ENCODE results near the gene BRMS1.
"Not testable (repeated sequence)": the region's sequence is repeated elsewhere in the genome, so short reads cannot be mapped to it uniquely, and the experiment has no call there.

The BRMS1 gene

DNA sequence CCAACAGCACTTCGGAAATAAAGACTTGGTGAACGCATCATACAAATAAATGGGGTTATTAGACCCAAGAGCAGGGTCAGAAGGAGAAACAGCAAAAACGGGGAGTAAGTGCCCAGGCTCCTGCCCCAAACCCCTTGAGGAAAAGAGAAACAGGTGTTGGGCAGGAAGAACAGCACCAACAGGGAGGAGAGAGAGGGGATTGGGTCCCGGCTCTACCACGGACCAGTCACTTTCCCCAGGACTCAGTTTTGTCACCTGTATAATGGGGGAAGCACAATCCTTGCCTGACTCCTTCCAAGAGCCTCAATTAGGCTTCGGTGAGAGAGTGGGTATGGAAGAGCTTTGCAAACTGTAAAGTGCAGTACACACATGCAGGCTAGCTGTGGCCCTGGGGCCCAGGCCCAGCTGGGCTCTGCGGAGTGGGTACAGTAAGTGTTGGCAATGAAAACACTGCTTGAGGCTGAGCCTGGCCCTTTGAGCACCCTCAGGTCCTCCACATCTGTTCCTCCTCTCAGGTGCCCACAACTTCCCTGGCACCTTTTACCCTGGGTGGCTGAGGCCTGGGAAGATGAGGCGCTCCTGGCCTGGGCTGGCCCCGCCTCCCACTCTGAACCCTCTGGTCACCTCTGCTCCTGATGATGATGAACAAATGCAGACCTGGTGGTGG, 17.7 kb upstream of the BRMS1 start:
- DNase-seq: no peak

DNA sequence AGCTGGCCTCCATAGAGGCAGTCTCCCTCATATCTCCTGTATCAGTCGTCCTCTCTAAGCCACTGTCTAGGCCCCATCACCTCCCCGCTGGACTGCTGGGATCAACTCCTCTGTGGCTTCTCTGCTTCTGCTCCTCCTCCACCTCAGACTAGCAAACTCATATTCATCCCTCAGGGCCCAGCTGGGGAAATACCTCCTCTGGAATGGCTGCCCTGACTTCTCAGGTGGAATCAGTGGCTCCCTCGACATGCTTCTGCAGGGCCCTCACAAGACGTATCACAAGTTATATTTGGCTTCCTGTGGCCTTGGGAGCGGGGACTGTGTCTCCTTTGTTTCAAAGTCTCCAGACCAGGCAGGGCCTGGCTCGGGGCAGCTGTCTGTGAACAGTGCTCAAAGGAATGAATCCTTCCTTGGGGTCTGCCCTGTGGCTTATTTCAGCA, 16.6 kb upstream of the BRMS1 start:
- no peak for DNase-seq

DNA sequence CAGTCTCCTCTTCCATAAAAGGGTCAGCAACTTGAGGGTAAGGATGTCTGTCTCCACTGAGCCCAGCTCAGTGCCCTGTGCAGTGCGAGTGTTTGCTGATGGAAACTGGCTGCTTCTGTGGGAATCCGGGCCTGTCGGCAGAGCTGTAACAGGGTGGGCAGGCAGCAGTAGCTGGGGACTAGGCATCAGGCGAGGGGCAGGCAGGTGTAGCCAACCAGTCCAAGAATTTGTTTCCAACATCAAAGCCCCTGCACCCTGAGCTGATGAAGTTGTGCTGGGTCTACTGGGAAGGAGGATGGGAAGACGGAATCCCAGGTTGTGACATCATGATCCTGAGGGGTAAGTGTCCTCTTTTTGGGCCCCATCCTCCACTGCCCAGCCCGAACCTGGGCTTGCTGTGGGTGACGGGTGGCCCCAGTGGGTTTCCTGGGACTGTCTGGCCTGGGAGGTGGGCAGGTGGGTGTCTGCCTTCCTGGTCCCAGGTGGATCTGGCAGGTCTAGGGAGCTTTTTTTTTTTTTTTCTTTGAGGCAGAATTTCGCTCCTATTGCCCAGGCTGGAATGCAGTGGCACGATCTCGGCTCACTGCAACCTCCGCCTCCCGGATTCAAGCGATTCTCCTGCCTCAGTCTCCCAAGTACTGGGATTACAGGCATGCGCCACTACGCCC, 15.6 kb upstream of the BRMS1 start:
- DNase-seq: no peak

DNA sequence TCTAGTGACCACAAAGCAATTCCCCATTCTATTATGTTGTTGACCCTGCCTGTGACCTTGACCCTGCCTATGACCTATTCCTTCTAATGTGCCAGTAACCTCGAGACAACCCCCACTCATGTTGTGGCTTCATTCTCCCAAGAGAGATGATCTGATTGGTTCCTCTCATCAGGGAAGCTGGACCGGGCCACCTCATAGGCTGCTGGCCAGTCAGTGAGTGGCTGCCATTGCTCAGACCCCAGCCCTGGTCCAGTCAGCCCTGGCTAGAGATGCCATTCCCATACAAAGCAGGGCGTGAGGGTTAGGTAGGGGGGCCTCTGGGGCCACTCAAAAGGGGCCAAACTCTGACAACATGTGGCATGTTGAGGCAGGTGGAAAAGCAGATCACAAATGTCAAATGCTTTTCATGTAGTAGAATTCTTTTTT, 14.8 kb upstream of the BRMS1 start:
- no peak for DNase-seq

DNA sequence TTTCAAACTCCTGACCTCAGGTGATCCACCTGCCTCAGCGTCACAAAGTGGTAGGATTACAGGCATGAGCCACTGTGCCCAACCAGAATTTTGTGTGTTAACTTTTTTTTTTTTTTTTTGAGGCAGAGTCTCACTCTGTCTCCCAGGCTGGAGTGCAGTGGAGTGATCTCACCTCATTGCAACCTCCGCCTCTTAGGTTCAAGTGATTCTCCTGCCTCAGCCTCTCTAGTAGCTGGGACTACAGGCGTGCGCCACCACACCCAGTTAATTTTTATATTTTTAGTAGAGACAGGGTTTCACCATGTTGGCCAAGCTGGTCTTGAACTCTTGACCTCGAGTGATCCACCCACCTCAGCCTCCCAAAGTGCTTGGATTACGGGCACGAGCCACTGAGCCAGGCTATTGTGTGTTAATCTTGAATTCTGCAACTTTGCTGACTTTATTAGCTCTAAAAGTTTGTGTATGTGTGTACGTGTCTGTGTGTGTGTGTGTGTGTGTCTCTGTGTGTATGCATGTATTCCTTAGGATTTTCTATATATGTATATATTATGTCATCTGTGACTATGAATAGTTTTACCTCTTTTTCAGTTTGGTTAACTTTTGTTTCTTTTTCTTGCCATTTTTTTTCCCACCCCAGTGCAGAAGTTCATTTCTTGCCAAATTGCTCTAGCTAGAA, 5.8 kb upstream of the BRMS1 start:
- not testable (repeated sequence) for DNase-seq

DNA sequence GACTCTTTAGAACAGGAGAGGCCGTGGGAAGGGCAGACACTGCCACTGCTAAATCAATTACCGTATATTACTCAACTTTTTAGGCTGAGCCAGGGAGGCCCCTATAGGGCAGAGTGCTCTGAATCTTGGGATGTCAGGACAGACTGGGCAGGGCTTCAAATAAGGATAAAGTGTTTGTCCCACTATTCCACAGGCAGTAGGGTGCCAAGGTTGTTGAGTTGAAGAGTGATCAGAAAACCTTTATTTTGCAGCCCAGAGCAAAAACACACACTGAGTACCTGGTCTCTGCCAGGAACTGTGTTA, 4.1 kb upstream of the BRMS1 start:
- no peak for DNase-seq

DNA sequence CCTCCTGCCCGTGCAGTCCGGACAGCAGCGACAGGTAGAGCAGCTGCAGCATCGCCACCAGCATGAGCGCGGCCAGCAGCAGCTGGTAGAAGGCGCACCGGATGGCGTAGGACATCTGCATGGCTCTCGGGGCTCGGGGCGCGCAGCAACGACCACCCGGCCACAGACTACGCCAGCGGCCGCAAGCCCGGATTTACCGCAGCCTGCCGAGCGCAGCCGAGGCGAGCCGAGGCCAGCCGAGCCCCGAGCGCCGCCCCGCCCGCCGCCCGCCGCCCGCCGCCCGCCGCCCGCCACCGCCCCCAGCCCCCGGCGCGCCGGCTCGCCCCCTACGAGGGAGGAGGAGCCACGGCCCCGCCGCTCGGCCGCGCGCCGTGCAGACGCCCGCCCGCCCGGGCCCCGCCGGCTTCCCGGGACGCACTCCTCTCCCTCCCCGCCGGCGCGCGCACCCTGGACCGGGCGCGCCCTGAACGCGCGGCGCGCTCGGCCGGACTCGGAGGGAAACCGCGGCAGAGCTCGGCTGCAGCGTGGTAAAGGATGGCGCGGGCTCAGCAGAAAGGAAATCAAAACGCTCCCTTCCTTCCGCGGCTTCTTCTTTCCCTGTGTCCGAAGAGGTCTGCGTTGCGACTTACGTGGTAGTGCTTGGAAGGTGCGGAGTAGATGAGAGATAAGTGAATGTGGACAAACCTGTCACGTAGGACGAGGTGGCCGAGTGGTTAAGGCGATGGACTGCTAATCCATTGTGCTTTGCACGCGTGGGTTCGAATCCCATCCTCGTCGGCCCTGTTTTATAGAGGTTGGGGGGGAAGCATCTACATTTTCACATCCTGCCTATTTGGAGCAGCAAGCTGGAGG, 2.7 kb upstream of the BRMS1 start, which contains the start of gene B4GAT1:
B4GAT1 (minus strand) TSS at position 205 of the 852 bp plus-strand sequence; CDS start at position 121, 84 bp downstream.
- peak; percentile 89 for DNase-seq

DNA sequence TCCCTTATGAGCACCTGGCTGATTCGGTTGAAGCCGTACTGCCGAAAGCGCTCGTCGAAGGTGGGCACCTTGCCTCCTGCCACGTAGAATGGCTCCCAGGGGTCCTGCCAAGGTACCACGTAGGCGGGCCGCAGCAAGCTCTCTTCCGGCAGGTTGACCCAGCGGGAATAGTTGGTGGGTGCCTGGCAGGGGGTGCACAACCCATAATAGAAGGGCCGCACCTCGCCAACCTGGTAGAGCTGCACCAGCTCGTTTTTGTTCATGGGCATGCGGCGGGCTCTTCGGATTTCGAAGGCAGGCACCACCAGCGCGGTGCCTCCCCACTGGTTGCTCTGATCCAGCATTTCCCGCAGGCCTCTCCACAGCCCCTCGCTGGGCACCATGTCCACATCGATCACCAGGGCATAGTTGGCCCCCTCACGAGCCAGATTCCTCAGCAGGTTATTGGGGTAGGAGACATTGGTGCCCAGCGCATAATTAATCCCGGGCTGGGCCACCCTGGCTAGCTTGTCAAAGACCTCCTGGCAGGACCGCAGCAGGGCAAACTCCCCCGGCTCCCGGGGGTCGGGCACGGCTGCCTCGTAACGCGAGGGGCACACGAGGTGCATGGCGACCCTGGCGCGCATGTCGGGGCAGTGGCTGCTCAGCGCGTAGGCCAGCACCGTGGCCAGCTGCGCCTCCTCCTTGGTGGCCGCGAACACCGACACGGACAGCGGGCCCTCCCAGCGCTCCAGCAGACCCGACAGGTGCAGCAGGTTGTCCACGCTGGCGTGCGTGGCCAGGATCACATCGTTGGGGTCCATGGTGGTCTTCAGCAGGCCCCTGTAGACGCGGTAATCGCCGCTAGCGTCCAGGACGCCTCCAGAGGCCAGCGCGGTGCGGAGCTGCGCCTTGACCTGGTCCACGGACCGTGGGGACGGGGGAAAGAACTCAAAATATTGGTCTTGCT, 1.8 kb upstream of the BRMS1 start:
- DNase-seq: no peak

DNA sequence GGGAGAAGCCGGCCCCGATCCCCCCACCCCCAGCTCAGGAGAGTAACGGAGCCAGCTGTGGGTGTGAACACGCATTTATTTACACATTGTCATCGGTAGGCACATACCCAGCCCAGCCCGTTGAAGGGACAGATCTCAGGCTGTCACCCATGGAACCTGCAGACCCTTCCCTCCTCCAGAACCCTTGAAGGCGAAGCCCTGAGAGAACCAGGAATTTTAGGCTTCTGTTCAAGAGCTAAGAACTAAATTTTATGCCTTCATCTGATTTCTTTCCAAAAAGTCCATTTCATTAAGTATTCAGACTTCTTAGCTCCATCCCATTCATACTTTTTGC, 379 bp upstream of the BRMS1 start:
- no peak for DNase-seq

DNA sequence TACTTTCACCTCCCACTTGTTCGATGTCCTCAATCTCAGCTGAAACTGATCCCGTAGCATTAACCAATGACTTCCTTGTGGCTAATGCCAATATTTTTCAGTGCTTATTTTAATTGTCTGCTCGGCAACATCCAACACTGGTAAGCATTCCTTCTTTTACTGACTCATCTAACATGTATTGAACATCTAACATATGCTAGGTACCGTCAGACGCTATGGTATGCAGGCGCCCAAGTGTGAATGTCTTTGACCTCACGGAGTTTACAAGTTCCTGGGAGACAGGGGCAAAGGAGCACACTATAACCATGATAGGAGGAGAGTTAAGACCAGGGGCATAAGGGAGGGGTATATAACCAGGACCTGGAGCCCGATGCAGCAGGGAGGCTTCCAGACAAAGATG, 1.7 kb downstream of the BRMS1 start:
- DNase-seq: no peak

DNA sequence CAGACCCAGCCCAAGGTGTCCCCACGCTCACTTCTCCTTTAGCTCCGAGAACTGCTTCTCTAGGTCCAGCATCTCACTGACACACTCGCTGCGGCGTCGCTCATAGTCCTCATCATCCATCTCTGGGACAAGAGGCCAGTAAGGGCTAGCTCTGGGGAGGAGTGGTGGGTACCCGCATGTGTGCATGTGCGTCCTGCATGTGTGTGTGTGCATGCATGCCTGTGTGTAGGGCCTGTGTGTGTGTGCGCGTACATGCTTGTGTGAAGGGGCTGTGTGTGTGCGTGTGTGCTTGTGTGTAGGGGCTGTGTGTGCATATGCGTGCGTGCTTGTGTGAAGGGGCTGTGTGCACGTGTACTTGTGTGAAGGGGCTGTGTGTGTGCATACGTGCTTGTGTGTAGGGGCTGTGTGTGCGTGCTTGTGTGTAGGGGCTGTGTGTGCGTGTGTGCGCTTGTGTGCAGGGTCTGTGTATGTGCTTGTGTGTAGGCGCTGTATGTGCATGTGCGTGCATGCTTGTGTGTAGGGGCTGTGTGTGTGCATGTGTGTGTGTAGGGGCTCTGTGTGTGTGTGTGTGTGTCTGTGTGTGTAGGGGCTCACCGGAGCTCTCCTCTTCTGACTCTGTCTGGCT, 3.3 kb downstream of the BRMS1 start:
- no peak for DNase-seq

DNA sequence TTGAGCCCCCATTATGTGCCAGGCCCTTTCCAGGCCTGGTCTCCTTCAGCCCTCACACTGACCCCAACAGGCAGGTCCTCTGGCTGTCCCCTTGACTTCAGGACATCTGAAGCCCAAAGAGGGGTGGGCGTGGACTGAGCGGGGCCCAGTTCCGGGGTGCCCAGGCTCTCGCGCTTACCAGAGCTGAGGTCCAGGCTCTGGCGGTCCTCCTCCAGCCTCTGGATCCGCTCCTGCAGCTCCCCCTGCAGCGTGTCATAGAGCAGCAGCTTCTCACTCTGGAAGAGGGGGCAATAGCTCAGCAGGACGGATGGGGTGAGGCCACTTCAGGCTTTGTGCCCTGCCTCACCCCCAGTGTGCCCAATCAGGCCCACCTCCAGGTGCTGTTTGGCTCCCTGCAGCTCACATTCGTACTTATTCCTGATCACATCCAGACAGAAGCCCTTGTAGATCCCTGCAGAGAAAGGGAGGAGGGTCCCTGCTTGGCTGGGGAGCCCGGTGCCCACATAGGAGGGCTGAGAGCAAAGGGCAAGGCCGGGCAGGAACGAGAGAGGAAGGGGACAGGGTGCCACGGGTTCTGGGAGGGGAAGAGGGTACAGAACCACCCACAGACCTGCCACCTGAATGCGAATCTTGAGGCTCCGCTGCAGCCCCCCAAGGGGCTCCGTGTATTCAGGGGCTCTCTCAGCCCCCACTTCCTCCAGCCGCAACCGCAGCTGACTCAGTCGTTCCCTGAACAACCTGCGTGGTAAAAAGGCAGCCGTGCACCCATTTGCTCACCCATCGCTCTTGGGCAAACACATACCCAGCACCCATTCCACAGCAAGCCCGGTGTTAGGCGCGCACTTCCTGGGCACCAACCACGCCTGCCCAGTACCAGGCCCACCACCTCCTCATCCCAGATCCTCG, 4.1 kb downstream of the BRMS1 start:
- DNase-seq: no peak

DNA sequence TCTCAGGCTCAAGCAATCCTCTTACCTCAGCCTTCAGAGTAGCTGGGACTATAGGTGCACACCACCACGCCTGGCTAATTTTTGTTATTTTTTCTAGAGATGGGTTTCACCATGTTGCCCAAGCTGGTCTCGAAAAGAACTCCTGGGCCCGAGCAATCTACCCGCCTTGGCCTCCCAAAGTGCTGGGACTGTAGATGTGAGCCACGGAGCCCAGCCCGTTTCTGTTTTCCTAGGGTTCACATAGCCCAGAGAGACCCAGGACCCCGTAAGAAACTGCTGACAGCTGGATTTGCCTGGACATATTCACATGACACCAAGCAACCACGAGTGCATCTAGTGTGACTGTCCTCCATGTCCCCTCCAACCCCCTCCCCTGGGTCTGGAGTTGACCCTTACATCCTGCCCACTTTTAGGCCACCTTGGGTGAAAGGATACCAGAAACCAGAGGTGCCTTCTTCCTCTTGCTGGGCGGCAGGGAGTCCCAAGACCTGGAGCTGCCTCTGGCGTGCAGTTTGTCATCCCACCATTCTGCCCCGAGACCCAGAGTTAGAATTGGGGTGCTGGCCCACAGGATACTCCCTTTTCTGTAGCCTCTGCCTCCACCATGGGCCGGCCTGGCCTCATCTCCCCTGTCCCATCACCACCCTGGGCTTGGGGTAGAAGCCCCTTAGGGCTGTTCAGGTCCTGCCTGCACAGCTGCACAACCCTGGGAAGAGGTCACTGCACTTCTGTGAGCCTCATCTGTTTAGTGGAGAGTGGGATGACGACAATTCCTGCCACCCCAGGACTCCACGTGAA, 5.0 kb downstream of the BRMS1 start:
- no peak for DNase-seq

DNA sequence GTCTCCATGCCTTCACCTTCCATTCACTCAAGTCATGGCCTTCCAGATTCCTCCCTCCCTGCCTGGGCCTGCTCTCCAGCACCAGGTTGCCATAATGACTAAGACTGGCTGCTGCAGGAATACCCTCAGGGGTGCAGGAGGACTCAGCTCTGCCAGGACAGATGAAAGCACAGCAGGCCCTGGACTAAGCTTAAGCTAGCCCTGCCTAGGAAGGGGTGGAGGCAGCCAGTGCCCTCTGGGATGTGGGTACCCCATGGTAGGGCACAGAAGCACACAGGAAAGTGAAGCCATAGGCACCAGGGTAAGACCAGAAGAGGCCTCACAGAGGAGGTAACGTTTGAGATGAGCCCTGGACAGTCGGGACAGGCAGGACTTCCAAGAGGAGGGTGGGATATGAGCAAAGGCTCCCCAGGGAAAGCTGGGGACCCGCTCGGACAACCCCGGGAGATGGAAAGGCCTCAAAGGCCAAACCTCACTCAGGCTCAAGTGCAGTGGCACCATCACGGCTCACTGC, 5.7 kb downstream of the BRMS1 start:
- no peak for DNase-seq

DNA sequence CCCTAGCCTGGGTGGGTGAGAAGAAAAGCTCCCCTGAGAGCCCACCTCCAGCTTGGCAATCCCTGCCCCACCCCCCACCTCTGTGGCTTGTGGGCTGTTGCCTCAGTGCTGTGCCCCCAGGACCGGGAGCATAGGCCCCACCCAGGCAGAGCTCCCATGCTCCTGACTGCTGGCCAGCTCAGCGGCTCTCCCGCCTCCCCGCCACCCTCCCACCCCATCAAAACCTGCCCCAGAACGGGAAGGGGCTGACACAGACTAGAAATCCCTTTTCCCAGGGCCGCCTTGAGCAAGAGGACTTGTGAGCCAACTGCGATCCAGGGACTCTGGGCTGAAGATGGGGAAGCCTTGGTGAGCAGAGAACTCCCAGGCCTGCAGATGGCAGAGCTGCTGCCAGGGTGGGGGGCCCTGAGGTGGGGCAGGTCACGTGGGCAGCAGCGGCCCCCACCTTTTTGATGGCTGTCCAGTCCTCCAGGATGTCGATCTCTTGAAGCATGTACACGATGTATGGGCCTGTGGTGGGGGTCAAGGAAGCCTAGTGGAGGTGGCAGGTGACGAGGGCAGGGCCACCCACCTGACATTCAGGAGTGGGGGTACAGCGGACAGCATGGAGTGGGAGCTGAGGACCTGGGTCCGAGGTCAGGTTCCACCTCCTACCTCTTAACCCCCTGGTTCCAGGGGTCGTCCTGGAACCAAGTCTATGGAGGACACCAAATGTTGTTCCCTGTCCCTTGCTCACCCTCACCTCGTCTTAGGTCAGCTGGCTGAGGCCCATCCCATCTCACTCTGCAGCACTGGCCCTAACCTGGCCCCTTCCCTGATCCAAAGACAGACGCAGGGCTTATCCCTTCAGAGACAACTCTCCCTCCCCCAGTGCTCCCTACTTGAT, 6.4 kb downstream of the BRMS1 start:
- DNase-seq: no peak

DNA sequence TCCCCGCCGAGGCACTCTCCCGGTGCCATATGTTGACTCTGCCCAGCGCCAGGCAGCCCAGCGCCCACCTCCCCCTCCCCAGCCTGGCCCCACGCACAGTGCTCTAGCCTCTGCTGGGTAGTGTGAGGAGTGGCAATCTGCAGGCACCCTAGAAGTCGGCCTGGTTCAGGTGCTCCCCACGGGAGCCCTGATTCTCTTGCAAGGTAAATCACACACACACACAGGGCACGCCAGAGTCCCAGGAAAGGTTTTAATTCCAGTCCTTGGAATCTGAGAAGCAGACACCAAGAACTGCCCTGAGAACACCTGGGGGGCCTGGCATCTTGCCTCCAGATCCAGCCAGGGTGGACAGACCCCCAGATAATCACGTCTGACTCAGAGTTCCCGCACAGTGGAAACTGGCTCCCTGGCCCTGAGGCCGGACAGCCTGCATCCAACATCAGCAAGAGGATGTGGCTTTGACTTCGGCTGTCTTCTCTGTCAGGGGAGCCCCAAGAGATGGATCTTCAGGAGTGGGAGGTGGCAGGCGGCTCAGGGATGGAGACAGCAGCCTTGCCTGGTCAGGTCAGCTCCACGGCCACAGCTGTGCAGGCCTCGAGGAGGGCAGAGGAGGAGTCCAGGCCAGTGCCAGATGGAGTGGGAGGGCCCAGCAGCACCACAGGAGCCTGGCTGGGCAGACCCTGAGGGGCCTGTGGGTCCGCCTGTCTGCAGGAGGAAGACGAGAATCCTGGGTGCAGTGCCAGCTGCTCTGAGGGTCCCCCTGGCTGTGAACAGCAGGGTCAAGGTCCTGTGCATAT, 7.6 kb downstream of the BRMS1 start:
- DNase-seq: no peak

DNA sequence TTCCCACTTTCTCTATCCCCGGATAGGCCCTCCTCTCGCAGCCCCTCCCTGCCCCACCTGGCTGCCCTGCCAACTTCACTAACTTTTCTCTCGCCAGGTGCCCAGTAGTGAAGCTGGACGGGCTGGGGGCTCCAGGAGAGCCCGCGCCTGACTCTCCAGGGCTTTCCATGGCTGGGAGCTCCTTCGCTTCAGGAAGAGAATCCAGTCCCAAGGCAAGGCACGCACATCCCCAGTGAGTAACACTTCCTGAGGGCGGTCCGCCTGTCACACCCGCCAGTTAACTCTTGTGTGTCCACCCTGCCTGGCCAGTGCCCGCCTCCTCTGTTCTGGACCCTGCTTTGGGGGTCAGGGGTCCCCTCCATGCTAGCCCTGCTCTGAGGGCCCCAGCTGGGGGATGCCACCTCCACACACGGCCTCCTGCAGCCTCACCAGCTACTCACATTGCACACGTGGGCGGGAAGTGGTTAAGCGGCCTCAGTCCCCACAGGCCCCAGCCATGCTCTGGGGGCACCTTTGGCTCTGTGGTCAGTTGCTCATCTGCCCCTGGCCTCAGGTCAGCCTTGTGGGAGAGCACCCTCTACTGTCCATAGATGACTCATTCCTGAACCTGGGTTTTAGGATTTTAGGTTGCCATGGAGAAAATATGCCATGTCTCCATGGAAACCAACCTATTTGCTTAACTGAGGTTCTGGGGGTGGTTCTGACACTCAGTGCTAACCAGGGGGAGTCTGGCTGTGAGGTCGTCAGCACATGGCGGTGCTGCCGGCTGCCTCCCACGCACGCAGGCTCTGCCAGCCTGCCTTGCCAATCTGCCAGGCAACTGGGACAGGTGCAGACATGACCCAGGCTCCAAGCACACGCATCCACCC, 8.4 kb downstream of the BRMS1 start, which contains the start of gene RIN1:
RIN1 (minus strand) TSS at position 201 of the 869 bp plus-strand sequence; CDS start at position 169, 32 bp downstream.
- no peak for DNase-seq

All from NCI-H748 treated with DMSO at 0.1 percent for 48 hours (cell line).